ENCODE results near the gene NCDN.

Gene NCDN

GRCh38 chr1:35597870-35598269 is 40.3 kb downstream of the NCDN start:
- TF ChIP-seq TAF1 (IDR thresholded peaks at IDR 0.05; ENCODE audit: borderline replicate concordance, insufficient read depth, low read length) (no peak), REST (IDR thresholded peaks at IDR 0.05; ENCODE audit: insufficient read depth in 1 of 2, low read depth in 2 of 2, low read length in 2 of 2) (no peak), POLR2AphosphoS5 (IDR thresholded peaks at IDR 0.05; ENCODE audit: low read depth, low read length) (no peak), SIN3A (IDR thresholded peaks at IDR 0.05; ENCODE audit: borderline replicate concordance, insufficient read depth, low read length) (no peak), FOXP2 (optimal IDR thresholded peaks at IDR 0.05; ENCODE audit: borderline replicate concordance, extremely low read depth, extremely low read length, insufficient read depth) (no peak)

- no peak for TF ChIP-seq FOXP2 (optimal IDR thresholded peaks at IDR 0.05; ENCODE audit: borderline replicate concordance, extremely low read depth, extremely low read length, insufficient read depth)
- no peak for TF ChIP-seq POLR2AphosphoS5 (IDR thresholded peaks at IDR 0.05; ENCODE audit: low read depth, low read length)
- TF ChIP-seq SIN3A (IDR thresholded peaks at IDR 0.05; ENCODE audit: borderline replicate concordance, insufficient read depth, low read length): no peak
- TF ChIP-seq REST (IDR thresholded peaks at IDR 0.05; ENCODE audit: insufficient read depth in 1 of 2, low read depth in 2 of 2, low read length in 2 of 2): no peak
- TF ChIP-seq TAF1 (IDR thresholded peaks at IDR 0.05; ENCODE audit: borderline replicate concordance, insufficient read depth, low read length): no peak
Observed at GRCh38 chr1:35598895-35599294, 41.3 kb downstream of the NCDN start.

DNA sequence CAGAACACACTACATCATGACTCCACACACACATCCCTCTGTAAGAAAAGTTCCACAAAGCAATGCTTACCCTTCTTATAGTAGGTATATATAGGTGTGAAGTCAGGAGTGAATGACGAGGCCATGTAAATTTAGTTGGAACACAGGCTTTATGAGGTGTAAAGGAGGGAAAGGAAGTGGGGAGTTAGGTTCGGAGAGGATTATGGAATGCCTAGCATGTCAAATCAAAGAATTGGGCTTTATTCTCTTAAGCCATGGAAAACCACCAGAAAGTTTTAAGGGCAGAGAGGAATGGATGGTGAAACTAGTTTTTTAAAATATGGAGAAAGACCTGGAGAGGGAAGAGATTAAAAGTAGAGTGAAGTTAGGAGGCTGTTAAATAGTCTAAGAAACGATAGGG is 41.8 kb downstream of the NCDN start:
- TF ChIP-seq REST (IDR thresholded peaks at IDR 0.05; ENCODE audit: insufficient read depth in 1 of 2, low read depth in 2 of 2, low read length in 2 of 2) (no peak), FOXP2 (optimal IDR thresholded peaks at IDR 0.05; ENCODE audit: borderline replicate concordance, extremely low read depth, extremely low read length, insufficient read depth) (no peak), TAF1 (IDR thresholded peaks at IDR 0.05; ENCODE audit: borderline replicate concordance, insufficient read depth, low read length) (no peak), POLR2AphosphoS5 (IDR thresholded peaks at IDR 0.05; ENCODE audit: low read depth, low read length) (no peak), SIN3A (IDR thresholded peaks at IDR 0.05; ENCODE audit: borderline replicate concordance, insufficient read depth, low read length) (no peak)

GRCh38 chr1:35600593-35600992 is 43.0 kb downstream of the NCDN start:
- TF ChIP-seq REST (IDR thresholded peaks at IDR 0.05; ENCODE audit: insufficient read depth in 1 of 2, low read depth in 2 of 2, low read length in 2 of 2) (no peak), POLR2AphosphoS5 (IDR thresholded peaks at IDR 0.05; ENCODE audit: low read depth, low read length) (no peak), TAF1 (IDR thresholded peaks at IDR 0.05; ENCODE audit: borderline replicate concordance, insufficient read depth, low read length) (no peak), FOXP2 (optimal IDR thresholded peaks at IDR 0.05; ENCODE audit: borderline replicate concordance, extremely low read depth, extremely low read length, insufficient read depth) (no peak), SIN3A (IDR thresholded peaks at IDR 0.05; ENCODE audit: borderline replicate concordance, insufficient read depth, low read length) (no peak)

GRCh38 chr1:35603468-35603867 is 45.9 kb downstream of the NCDN start:
- TF ChIP-seq SIN3A (IDR thresholded peaks at IDR 0.05; ENCODE audit: borderline replicate concordance, insufficient read depth, low read length): no peak
